Muscle layer of colon (tissue), 2 donors: ENCODE results near the gene AKT1.
A peak's percentile ranks its signal among the peaks of the same experiment; 100 is the strongest.

ENCODE experiments used
- H3K27ac ChIP-seq: one replicate; pipeline ENCODE4 v1.7.0; 2013; ENCODE audit warnings: low read depth, mild to moderate bottlenecking, low read length, moderate library complexity
- H3K27me3 ChIP-seq, 2 donors: one replicate each; pipeline ENCODE4 v1.7.0; 2013; ENCODE audit warnings: low read length in 2 of 2, mild to moderate bottlenecking in 2 of 2; ENCODE audit not compliant: insufficient read depth in 2 of 2, control insufficient read depth in 1 of 2
- H3K36me3 ChIP-seq: one replicate; pipeline ENCODE4 v1.7.0; 2013; ENCODE audit warnings: mild to moderate bottlenecking, low read length; ENCODE audit not compliant: insufficient read depth
- H3K4me1 ChIP-seq: one replicate; pipeline ENCODE4 v1.7.0; 2013; ENCODE audit warnings: mild to moderate bottlenecking, low read length; ENCODE audit not compliant: insufficient read depth
- H3K4me3 ChIP-seq, 2 donors: one replicate each; pipeline ENCODE4 v1.7.0; 2013; ENCODE audit warnings: low read length in 2 of 2, low read depth in 1 of 2, mild to moderate bottlenecking in 1 of 2, moderate library complexity in 1 of 2
- H3K9ac ChIP-seq: one replicate; pipeline ENCODE4 v1.7.0; 2013; ENCODE audit warnings: low read length
- H3K9me3 ChIP-seq: one replicate; pipeline ENCODE4 v1.7.0; 2013; ENCODE audit warnings: mild to moderate bottlenecking, low read length
- donor health status: abdominal sarcoma.
- donor health status: Adenocarcinoma of cecum.

Gene AKT1

DNA sequence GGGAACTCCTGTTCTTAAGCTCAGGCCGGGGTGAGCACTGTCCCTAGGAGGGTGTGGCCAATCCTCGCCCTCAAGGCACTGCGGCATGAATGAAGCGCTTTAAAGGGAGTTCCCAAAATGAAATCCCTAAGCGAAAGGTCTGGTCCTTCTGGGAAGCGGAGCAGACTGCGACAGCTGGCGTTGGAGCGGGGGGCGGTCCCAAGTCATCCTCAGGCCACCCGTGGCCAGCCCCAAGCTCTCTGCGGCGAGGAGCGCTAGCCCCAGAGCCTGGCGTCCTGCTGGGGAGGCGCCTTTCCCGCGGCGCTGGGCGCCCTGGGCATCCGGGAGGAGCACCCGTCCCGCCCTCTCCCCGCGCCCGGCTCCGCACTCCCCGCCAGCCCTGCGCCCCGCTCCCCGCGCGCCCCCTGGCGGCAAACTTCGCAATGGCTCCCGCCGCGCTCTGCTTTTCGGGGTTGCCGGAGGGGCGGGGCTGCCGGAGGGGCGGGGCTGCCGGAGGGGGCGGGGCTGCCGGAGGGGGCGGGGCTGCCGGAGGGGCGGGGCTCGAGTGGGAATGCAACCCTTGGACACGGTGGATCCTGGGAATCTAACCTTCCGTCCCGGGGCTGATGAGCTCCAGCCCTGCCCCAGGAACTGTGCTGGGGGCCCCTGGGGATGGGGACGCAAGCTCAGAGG, 30.8 kb upstream of the AKT1 start:
- H3K9ac ChIP-seq = no peak overlapping the region
- no peak overlapping the region for H3K27ac ChIP-seq
- H3K4me3 ChIP-seq = peak overlapping the region; percentile 57 to 70
- no peaks in the 10 kb centered on the region for H3K36me3 ChIP-seq
- H3K27me3 ChIP-seq = no peaks in the 10 kb centered on the region
- no peaks in the 10 kb centered on the region for H3K9me3 ChIP-seq
- no peaks in the 10 kb centered on the region for H3K4me1 ChIP-seq

DNA sequence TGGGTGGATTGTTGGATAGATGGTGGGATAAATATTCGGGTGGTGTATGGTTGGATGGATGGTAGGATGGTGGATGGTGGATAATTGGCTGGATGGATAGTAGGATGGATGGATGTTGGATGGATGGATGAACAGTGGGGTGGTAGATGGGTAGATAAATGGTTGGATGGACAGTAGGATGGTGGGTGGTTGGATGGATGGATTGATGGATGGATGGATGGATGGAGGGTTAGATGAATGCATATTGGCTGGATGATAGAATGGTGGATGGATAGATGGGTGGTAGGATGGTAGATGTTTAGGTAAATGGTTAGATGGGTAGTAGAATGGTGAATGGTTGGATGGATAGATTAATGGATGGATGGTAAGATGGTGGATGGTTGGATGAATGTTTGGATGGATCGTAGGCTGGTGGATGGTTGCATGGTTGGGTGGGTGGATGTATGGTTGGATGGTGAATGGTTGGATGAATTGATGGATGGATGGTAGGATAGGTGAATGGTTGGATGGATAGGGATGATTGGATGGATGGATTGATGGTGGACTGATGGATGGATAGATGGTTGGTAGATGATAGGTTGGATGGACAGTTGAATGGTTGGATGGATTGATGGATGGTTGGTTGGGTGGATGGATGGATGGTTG, 28.9 kb upstream of the AKT1 start:
- Histone ChIP-seq H3K36me3 (no peaks in the 10 kb centered on the region), H3K9me3 (no peaks in the 10 kb centered on the region), H3K4me3 (no peak overlapping the region), H3K27me3 (no peaks in the 10 kb centered on the region), H3K4me1 (no peaks in the 10 kb centered on the region), H3K27ac (no peak overlapping the region), H3K9ac (no peak overlapping the region)

DNA sequence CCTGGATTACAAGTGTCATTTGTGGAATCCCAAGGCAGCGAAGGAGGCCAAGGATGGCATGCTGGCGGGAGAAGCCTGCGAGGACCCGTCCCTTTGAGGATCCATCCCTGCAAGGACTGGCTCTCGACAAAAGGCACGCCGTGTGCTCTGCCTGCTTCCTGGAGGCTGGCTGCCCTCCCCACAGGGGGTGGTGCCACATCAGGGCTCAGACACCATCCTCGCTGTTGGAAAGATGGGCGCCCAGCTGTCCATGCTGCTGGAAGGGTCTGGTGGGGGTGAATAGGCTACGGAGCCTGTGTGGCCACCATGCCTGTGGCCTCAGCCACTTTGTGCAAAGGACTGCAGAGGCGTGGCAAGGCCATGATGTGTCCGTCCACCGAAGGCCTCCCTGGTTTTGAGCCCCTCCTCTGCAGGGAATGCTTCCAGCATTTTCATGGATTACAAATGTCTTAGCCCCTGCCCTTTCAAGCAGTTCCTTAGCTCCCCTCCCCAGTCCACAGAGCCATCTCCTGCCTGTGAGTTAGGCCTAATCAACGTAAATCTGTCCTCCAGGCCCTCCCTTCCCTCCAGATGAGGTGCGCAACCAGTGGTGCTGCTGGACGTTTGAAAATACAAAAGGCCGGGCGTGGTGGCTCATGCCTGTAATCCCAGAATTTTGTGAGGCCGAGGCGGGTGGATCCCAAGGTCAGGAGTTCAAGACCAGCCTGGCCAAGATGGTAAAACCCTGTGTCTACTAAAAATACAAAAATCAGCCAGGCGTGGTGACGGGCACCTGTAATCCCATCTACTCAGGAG, 27.5 kb upstream of the AKT1 start:
- Histone ChIP-seq H3K36me3 (no peaks in the 10 kb centered on the region), H3K4me1 (no peaks in the 10 kb centered on the region), H3K9ac (no peak overlapping the region), H3K27ac (no peak overlapping the region), H3K27me3 (no peaks in the 10 kb centered on the region), H3K4me3 (no peak overlapping the region), H3K9me3 (no peaks in the 10 kb centered on the region)

DNA sequence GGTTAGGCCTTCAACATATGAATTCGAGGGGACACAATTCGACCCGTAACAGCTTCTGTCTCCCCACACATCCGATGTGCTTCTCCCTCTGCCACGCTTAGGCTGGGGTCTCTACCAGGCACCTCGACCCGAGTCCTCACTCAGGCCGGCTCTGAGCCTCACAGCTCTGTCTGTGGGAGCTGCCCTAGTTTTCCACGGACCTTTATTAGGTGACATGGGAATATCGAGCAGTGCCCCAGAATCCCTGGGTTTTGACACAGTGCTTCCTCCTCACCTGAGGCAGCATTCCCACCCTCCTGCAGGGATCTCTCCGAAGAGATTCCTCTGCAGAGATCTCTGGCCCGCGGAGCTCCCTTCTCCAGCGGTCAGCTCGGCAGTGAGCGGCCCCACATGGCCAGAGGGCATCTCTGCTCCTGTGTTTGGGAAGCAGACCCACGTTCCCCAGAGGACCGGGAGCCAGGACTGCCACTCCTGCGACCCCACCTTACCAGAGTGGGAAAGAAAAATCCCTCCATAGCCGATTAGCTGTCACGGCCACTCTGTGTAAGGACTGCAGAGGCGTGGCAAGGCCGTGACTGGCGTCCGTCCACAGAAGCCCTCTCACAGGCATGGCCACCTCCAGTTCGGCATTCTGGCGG, 26.5 kb upstream of the AKT1 start:
- H3K27ac ChIP-seq = no peak overlapping the region
- H3K4me1 ChIP-seq = peaks cover 4% of the 10 kb centered on the region
- no peaks in the 10 kb centered on the region for H3K27me3 ChIP-seq
- H3K9ac ChIP-seq = no peak overlapping the region
- no peaks in the 10 kb centered on the region for H3K9me3 ChIP-seq
- no peaks in the 10 kb centered on the region for H3K36me3 ChIP-seq
- no peak overlapping the region for H3K4me3 ChIP-seq

DNA sequence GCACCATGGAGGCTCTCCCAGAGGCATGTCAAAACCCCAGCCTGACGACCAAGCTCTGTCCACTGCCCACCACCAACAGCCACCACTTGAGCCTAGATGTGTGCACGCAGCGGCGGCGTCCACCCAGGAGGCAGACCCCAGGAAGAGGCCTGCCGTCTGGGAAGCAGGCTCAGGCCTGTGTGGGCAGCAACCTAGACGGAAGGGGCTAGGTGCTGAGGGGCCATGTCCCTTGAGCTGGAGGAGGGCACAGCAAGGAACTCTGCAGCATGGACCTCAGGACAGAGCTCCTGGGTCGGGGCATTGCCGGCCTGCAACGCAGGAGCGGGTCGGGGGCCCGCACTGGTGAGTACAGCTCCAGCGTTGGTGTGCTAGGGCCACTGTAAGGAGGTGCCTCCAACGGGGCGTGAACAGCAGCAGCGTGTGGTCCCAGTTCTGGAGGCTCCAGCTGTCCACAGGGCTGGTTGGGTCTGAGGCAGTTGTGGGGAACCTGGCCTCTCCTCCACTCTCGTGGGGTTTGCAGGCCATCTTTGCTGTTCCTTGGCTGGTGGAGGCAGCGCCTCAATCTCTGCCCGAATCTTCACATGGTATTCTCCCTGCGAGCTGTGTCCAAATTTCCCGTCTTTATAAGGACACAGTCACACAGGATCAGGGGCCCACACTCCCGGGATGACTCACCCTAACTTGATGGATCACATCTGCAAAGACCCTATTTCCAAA, 25.8 kb upstream of the AKT1 start:
- Histone ChIP-seq H3K9ac (no peak overlapping the region), H3K36me3 (no peaks in the 10 kb centered on the region), H3K27ac (no peak overlapping the region), H3K4me3 (no peak overlapping the region), H3K9me3 (no peaks in the 10 kb centered on the region), H3K27me3 (no peaks in the 10 kb centered on the region), H3K4me1 (peaks cover 11% of the 10 kb centered on the region)

DNA sequence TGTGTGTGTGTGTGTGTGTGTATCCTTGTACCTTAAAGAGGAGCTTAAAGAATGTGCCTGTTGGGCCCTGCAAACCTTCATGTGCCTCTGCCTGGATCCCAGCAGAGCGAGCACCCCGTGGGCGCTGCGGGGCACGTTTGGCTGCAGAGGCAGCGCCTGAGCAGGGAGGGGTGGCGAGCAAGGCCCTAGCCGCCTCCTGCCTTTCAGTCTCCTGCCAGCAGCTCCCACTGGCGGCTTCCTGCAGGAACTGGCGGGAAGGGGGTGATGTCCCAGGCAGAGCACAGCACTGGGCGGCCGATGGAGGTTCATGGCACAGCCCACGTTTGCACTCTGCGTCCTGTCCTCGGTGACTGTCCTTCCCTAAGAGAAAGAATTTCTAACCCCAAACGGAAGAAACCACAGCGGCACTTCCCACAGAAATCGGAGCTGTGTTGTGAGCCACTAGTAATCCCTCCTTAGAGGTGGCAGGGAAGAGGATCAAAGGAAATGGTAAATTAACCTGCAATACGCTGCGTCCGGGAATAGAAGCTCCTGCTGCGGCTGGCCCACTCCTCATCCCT, 25.2 kb upstream of the AKT1 start:
- H3K27me3 ChIP-seq = no peaks in the 10 kb centered on the region
- H3K9me3 ChIP-seq = no peaks in the 10 kb centered on the region
- H3K36me3 ChIP-seq = no peaks in the 10 kb centered on the region
- H3K27ac ChIP-seq = no peak overlapping the region
- no peak overlapping the region for H3K4me3 ChIP-seq
- no peak overlapping the region for H3K9ac ChIP-seq
- peaks cover 12% of the 10 kb centered on the region for H3K4me1 ChIP-seq

DNA sequence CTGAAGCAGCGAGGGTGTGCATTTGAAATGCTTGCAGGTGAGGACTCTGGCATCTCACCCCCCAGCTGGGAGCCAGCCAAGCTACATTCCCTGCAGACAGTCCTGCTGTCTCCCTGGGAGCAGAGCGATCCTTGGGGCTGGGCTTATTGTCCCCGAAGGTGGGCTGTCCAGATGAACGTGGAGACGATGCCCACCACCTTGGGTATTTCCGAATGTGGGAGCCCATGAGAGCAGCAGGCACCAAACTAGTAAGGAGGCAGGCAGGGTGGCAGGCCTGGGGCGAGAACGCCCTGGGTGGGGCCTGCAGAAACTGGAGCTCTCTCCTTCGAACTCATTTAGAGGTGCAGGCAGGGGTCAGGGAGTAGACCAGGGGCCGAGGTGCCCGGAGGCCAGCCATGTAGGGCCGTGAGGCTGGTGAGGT, 23.8 kb upstream of the AKT1 start:
- Histone ChIP-seq H3K4me3 (no peak overlapping the region), H3K4me1 (peaks cover 15% of the 10 kb centered on the region), H3K27me3 (no peaks in the 10 kb centered on the region), H3K9me3 (no peaks in the 10 kb centered on the region), H3K36me3 (no peaks in the 10 kb centered on the region), H3K9ac (no peak overlapping the region), H3K27ac (no peak overlapping the region)

DNA sequence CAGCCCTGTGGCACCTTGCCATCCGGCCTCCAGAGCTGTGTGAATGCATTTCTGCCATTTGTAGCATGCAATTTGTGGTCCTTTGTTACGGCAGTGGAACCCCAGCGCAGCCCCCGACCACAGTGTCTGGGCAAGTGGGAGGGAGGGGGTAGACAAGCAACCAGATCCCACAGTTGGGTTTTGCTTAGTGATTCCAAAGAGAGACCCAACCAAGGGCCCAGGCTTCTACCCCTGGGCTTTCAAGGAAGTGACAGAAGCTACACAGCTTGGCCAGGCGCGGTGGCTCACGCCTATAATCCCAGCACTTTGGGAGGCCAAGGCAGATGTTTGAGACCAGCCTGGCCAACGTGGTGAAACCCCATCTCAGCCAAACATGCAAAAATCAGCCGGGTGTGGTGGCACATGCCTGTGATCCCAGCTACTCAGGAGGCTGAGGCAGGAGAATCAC, 23.2 kb upstream of the AKT1 start:
- peaks cover 16% of the 10 kb centered on the region for H3K4me1 ChIP-seq

DNA sequence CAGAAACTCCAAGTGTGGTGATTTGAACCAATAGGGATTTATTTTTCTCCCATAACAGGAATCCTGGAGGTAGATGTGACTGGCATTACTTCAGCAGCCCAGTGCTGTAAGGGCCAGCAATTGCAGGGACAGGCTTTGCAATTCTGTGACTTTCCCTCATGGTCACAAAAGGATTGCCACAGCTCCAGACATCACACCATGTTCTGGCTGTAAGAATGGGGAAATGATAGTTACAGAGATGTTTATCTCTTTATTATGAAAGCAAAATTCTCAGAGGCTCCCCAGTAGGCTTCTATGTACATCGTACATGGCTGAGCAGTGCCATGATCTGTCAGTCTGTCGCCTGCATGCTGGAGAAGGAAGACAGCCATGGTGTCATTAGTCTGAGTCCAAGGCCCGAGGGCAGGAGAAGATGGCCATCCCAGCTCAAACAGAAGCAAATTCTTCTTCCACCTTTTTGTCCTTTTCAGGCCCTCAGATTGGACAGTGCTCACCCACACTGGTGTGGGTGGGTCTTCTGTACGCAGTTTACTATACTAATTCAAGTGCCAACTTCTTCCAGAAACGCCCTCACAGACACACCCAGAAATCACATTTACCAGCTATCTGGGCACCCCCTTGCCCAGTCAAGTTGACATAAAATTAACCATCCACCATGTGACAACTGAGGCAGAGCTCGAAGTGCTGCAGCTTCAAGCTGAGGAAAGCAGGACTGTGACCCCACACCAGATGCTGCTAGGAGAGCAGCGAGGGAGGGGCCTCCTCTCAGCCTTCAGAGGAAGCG, 22.6 kb upstream of the AKT1 start:
- Histone ChIP-seq H3K27ac (no peak overlapping the region), H3K36me3 (no peaks in the 10 kb centered on the region), H3K27me3 (no peaks in the 10 kb centered on the region), H3K4me3 (no peak overlapping the region), H3K4me1 (peaks cover 16% of the 10 kb centered on the region), H3K9ac (no peak overlapping the region), H3K9me3 (no peaks in the 10 kb centered on the region)

More for the DNA sequence above, 23.2 kb upstream of the AKT1 start:
- Histone ChIP-seq H3K4me3 (no peak overlapping the region), H3K9ac (no peak overlapping the region), H3K27ac (no peak overlapping the region), H3K9me3 (no peaks in the 10 kb centered on the region), H3K27me3 (no peaks in the 10 kb centered on the region), H3K36me3 (no peaks in the 10 kb centered on the region)

DNA sequence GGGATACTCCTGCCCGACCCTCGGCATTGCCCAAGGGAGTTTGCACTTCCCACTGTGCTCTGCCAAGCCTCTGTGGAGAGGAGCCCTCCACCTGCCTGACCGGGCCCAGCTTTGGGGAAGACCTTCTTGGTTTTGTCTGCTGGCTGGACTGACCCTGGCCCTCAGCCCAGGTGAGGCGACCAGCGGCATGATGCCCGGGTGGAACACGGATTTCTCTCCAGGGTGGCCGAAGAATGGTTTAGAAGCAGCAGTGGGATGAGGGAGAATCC, 21.0 kb upstream of the AKT1 start:
- peak overlapping the region; percentile 97 for H3K27ac ChIP-seq
- H3K4me3 ChIP-seq = peak overlapping the region; percentile 80 to 92
- H3K4me1 ChIP-seq = peaks cover 16% of the 10 kb centered on the region
- peak overlapping the region; percentile 86 for H3K9ac ChIP-seq
- peaks cover 3% of the 10 kb centered on the region for H3K36me3 ChIP-seq
- no peaks in the 10 kb centered on the region for H3K9me3 ChIP-seq
- H3K27me3 ChIP-seq = no peaks in the 10 kb centered on the region
